Endothelial cell of coronary artery (primary cell): ENCODE results near the gene RNF220. TPM values are rescaled to one million over a fixed set of nuclear protein-coding genes. Genes with fewer than 3 reads are reported as not detected.

Experiments used
- total RNA-seq: library from RNA; depleted of rRNA; stranded (reverse); fragments of >200 nt; gene quantifications from 2 replicates; pipeline ENCODE4 v1.2.3, GENCODE V29; 2014

RNF220 gene
- 59.3 and 60.1 TPM in 2 replicates for total RNA-seq

GRCh38 chr1:44405031-44405797 lies at the start of gene RNF220:
RNF220 (plus strand) TSS chr1:44405255.

GRCh38 chr1:44674113-44675000 lies 269.3 kb downstream of the RNF220 start, which contains the start of the genes ARMH1 and TMEM53:
ARMH1 (plus strand) TSS chr1:44674714; CDS start chr1:44689698, 14,984 bp downstream.
TMEM53 (minus strand) TSS chr1:44674481; CDS start chr1:44674391, 90 bp downstream.

Other genes starting within 250 kb of the RNF220 start
- gene DMAP1, start 191.8 kb upstream of the RNF220 start, total RNA-seq, result 22.0 and 25.9 TPM in 2 replicates
- gene ERI3, start 50.0 kb upstream of the RNF220 start, total RNA-seq, result 38.3 and 40.4 TPM in 2 replicates